MM.1S (cell line): ENCODE measurements around the gene HOXC10.

Source experiments
- CTCF ChIP-seq: fragments of 300-600 bp; sonication (generic); IDR thresholded peaks from 2 replicates; pipeline ENCODE4 v1.5.1; 2016; ENCODE audit warnings: antibody characterized with exemption, low read length, mixed read lengths
- EZH2 ChIP-seq: fragments of 300-600 bp; sonication (generic); optimal IDR thresholded peaks from 2 replicates; pipeline ENCODE3; 2017; ENCODE audit warnings: low read depth, mild to moderate bottlenecking, antibody characterized with exemption, low read length, mixed read lengths
- EZH2phosphoT487 ChIP-seq: fragments of 300-600 bp; sonication (generic); IDR thresholded peaks from 2 replicates; pipeline ENCODE4 v1.6.1; 2018; ENCODE audit warnings: antibody characterized with exemption, low read length

GRCh38 chr12:53977596-53978445, 7.1 kb upstream of the HOXC10 start:
- TF ChIP-seq CTCF (no peak), EZH2 (no peak), EZH2phosphoT487 (no peak)
